Right renal pelvis (tissue), 4 donors: ENCODE results near the gene PTRH1. TPM values are rescaled to one million over a fixed set of nuclear protein-coding genes. Genes with fewer than 3 reads are reported as not detected.

Experiments used
- DNase-seq, 4 donors: peaks; one replicate each; pipeline ENCODE4 v3.0.0-alpha.2; 2013; ENCODE audit warnings: low read depth in 4 of 4, low spot score in 3 of 4, missing footprints in 1 of 4
- polyA plus RNA-seq, 4 donors: library from polyadenylated mRNA; unstranded; fragments of 120-200 nt; gene quantifications; one replicate each; pipeline ENCODE4 v1.2.1, GENCODE V29; 2013; ENCODE audit not compliant: insufficient read length in 4 of 4

PTRH1 gene
- polyA plus RNA-seq, 4 donors, result 8.9 to 16.3 (median 9.5) TPM

DNA sequence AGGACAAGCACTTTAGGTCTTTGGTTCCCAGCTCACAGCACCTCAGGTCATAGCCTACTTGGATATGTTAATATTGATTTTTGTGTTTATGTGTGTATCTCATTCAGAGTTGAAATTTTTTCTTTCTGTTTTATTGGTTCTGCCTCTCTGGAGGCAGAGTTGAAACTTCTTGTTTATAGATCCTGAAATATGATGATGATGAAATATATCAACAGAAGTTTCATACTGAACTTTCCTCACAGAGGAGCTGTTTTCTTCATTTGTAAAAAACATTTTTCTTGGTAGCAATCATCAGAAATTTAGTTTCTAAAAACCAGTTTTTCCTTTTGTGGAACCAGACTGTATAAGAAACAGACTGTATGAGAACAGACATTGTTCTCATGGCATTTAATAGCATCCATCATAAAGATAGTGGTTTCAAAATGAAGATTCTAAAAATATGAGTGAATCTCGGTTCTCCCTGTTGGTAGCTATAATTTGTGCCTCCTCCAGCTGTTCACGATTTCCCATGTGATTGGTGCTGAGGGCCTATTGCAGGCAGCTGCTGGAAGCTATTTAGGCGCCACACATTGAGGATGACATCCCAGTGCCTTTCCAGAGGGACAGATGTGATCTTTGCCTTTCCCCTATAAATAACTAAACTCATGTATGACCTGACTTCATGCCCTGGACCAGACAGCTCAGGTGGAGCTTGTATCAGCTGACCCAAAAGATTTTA lies 48.2 kb downstream of the PTRH1 start:
- DNase-seq, result no peak

DNA sequence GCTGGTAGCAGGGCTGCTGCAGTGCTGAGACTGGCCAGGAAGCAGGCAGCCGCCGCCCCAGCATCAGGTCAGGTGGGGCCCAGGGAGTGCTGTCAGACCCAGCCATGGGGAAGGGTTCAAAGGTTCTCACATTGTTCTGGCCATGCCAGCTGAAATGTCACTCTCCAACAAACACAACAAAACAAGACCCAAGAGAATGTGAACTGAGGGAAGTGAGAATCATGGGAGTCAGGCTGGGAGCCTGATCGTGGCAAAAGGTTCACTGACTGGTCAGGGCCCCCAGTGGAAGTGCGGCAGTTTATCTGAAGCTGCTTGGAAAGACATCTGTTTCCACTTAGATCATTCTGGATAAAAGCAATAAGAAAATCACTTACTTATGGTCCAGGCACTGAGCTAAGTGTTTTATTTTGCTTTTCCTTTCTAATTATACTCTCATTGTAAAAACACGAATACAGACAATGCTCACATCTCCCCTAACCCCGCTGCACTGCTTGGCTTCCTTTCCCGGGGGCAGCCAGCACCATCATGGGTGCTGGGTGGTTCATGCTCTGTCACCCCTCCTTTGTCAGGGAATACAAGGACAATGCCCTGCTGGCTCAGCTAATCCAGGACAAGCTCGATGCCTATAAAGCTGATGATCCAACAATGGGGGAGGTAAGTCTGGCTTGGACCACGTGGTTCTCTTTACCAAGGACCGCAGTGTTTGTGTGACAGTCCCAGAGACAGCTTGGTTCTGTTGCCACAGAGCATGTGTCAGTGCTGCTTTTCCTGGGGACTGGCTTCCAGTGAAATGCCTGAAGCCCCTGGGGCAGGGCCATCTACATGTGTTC lies 50.6 kb downstream of the PTRH1 start:
- no peak for DNase-seq

DNA sequence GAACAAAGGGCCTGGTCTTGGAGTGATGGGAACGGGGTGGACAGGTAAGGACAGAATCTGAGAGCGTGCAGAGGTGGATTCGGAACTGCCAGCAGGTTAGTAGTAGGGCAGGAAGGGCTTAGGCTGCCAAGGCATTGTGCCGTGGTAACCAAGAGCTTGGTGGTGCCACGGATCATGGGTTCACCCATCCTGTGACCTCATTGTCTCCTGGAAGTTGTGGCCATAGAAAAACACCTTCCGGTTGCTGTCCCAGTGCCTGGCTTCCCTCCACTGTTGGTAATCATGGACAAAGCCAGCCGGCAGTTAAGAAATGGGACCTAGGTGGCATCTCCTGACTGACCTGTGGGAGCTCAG lies 51.2 kb downstream of the PTRH1 start:
- no peak for DNase-seq

Other genes starting within 250 kb of the PTRH1 start
- 10 to 100 TPM; 27.2 to 33.1 (median 30.8) TPM for gene STXBP1, start 103.4 kb downstream of the PTRH1 start, polyA plus RNA-seq
- gene CFAP157, start 8.7 kb downstream of the PTRH1 start, polyA plus RNA-seq, result 1 to 10 TPM; 3.8 to 5.7 (median 4.8) TPM
- gene TTC16, start 416 bp upstream of the PTRH1 start, polyA plus RNA-seq, result under 1 TPM; 0.12 to 0.24 (median 0.17) TPM
- gene TOR2A, start 19.6 kb upstream of the PTRH1 start, polyA plus RNA-seq, result 10 to 100 TPM; 12.4 to 19.1 (median 16.6) TPM
- 10 to 100 TPM; 15.1 to 18.6 (median 16.1) TPM for gene SH2D3C, start 63.0 kb upstream of the PTRH1 start, polyA plus RNA-seq
- 10 to 100 TPM; 64.6 to 83.1 (median 70.5) TPM for gene CDK9, start 70.4 kb upstream of the PTRH1 start, polyA plus RNA-seq
- 10 to 100 TPM; 41.5 to 46.2 (median 42.6) TPM for gene FPGS, start 87.2 kb upstream of the PTRH1 start, polyA plus RNA-seq
- gene ENG, start 139.0 kb upstream of the PTRH1 start, polyA plus RNA-seq, result 10 to 100 TPM; 80.0 to 96.4 (median 94.8) TPM
- 10 to 100 TPM; 40.7 to 53.8 (median 45.1) TPM for gene AK1, start 162.0 kb upstream of the PTRH1 start, polyA plus RNA-seq
- 10 to 100 TPM; 44.5 to 49.1 (median 46.9) TPM for gene ST6GALNAC6, start 183.9 kb upstream of the PTRH1 start, polyA plus RNA-seq
- 10 to 100 TPM; 11.3 to 15.6 (median 12.6) TPM for gene ST6GALNAC4, start 201.4 kb upstream of the PTRH1 start, polyA plus RNA-seq
- gene PIP5KL1, start 215.1 kb upstream of the PTRH1 start, polyA plus RNA-seq, result 1 to 10 TPM; 1.0 to 2.3 (median 2.1) TPM
- 10 to 100 TPM; 36.0 to 38.2 (median 36.9) TPM for gene DPM2, start 222.2 kb upstream of the PTRH1 start, polyA plus RNA-seq